ENCODE measurements around the gene SLAMF1.
"Not testable (repeated sequence)": the region's sequence is repeated elsewhere in the genome, so short reads cannot be mapped to it uniquely, and the experiment has no call there.

The SLAMF1 gene

GRCh38 chr1:160646711-160647328, at the start of gene SLAMF1:
SLAMF1 (minus strand) TSS chr1:160647044; CDS start chr1:160646945, 99 bp downstream.
- DNase-seq = no peak

GRCh38 chr1:160692390-160692789, 45.5 kb upstream of the SLAMF1 start:
- DNase-seq = not testable (repeated sequence)

GRCh38 chr1:160685266-160685665, 38.4 kb upstream of the SLAMF1 start:
- DNase-seq = no peak

GRCh38 chr1:160682983-160683865, 36.4 kb upstream of the SLAMF1 start:
- no peak for DNase-seq

GRCh38 chr1:160681891-160682140, 35.0 kb upstream of the SLAMF1 start:
- DNase-seq = no peak

GRCh38 chr1:160681066-160681890, 34.4 kb upstream of the SLAMF1 start:
- DNase-seq = no peak

- no peak for DNase-seq
These were observed 33.6 kb upstream of the SLAMF1 start for GRCh38 chr1:160680399-160680798.

- no peak for DNase-seq
These were observed 33.0 kb upstream of the SLAMF1 start for GRCh38 chr1:160679893-160680292.

- DNase-seq = no peak
These were observed 30.2 kb upstream of the SLAMF1 start for GRCh38 chr1:160676869-160677597.

GRCh38 chr1:160675641-160676410, 29.0 kb upstream of the SLAMF1 start:
- DNase-seq = peak; percentile 13

- DNase-seq = no peak
These were observed 27.6 kb upstream of the SLAMF1 start for GRCh38 chr1:160674415-160674814.

- no peak for DNase-seq
These were observed 26.2 kb upstream of the SLAMF1 start for GRCh38 chr1:160672789-160673695.

- DNase-seq = no peak
These were observed 25.0 kb upstream of the SLAMF1 start for GRCh38 chr1:160671603-160672517.

GRCh38 chr1:160670701-160671100, 23.9 kb upstream of the SLAMF1 start:
- no peak for DNase-seq

- DNase-seq = no peak
These were observed 23.0 kb upstream of the SLAMF1 start for GRCh38 chr1:160669802-160670201.

GRCh38 chr1:160669276-160669675, 22.4 kb upstream of the SLAMF1 start:
- no peak for DNase-seq

GRCh38 chr1:160667896-160668295, 21.1 kb upstream of the SLAMF1 start:
- DNase-seq = no peak

- DNase-seq = no peak
These were observed 19.2 kb upstream of the SLAMF1 start for GRCh38 chr1:160666079-160666442.

GRCh38 chr1:160665330-160666078, 18.7 kb upstream of the SLAMF1 start:
- no peak for DNase-seq

Data from NCI-H774 (cell line).